Right kidney (tissue), 1 donor: Measurements from ENCODE around the gene C3orf20.

Experiments used
- DNase-seq: peaks from one replicate; pipeline ENCODE4 v3.0.0-alpha.2; 2016

The C3orf20 gene

GRCh38 chr3:14758959-14759358, 84.0 kb downstream of the C3orf20 start:
- DNase-seq, result no peak

GRCh38 chr3:14760185-14760584, 85.2 kb downstream of the C3orf20 start:
- DNase-seq, result no peak

GRCh38 chr3:14761121-14761672, 86.3 kb downstream of the C3orf20 start:
- DNase-seq, result no peak

GRCh38 chr3:14761866-14762265, 86.9 kb downstream of the C3orf20 start:
- no peak for DNase-seq

GRCh38 chr3:14762701-14763100, 87.8 kb downstream of the C3orf20 start:
- DNase-seq, result no peak

- DNase-seq, result no peak
Measured at GRCh38 chr3:14764331-14765059, 89.6 kb downstream of the C3orf20 start.

- DNase-seq, result no peak
Measured at GRCh38 chr3:14765060-14765400, 90.1 kb downstream of the C3orf20 start.

GRCh38 chr3:14765576-14766427, 90.9 kb downstream of the C3orf20 start:
- no peak for DNase-seq

GRCh38 chr3:14766428-14767244, 91.7 kb downstream of the C3orf20 start:
- no peak for DNase-seq

- DNase-seq, result no peak
Measured at GRCh38 chr3:14767245-14768051, 92.5 kb downstream of the C3orf20 start.

GRCh38 chr3:14768182-14768790, 93.3 kb downstream of the C3orf20 start:
- no peak for DNase-seq

- DNase-seq, result no peak
Measured at GRCh38 chr3:14768881-14769280, 93.9 kb downstream of the C3orf20 start.

GRCh38 chr3:14769544-14770325, 94.8 kb downstream of the C3orf20 start:
- no peak for DNase-seq

- no peak for DNase-seq
Measured at GRCh38 chr3:14770591-14770990, 95.7 kb downstream of the C3orf20 start.

- DNase-seq, result no peak
Measured at GRCh38 chr3:14771593-14772497, 96.9 kb downstream of the C3orf20 start.

GRCh38 chr3:14772533-14773138, 97.7 kb downstream of the C3orf20 start:
- DNase-seq, result no peak

- no peak for DNase-seq
Measured at GRCh38 chr3:14773281-14773680, 98.3 kb downstream of the C3orf20 start.

GRCh38 chr3:14773691-14774128, 98.8 kb downstream of the C3orf20 start:
- DNase-seq, result no peak

- no peak for DNase-seq
Measured at GRCh38 chr3:14774431-14774830, 99.5 kb downstream of the C3orf20 start.
